ENCODE measurements around the gene APLNR.

The APLNR gene

GRCh38 chr11:57191311-57192219 lies 45.5 kb downstream of the APLNR start:
- TF ChIP-seq GATA3 (IDR thresholded peaks at IDR 0.05; ENCODE audit: low read depth, low read length) = no peak
- no peak for TF ChIP-seq GATA2 (IDR thresholded peaks at IDR 0.05; ENCODE audit: low read depth, low read length)

- TF ChIP-seq GATA2 (IDR thresholded peaks at IDR 0.05; ENCODE audit: low read depth, low read length) = no peak
- no peak for TF ChIP-seq GATA3 (IDR thresholded peaks at IDR 0.05; ENCODE audit: low read depth, low read length)
Observed at GRCh38 chr11:57190548-57190947, 46.5 kb downstream of the APLNR start.

Data from SH-SY5Y (cell line).